Suppressor macrophage treated with lipopolysaccharide for 4 hours (primary cell): ENCODE measurements around the gene AGBL1.

Source experiments
- DNase-seq: peaks from one replicate; pipeline ENCODE4 v3.0.0-alpha.2; 2020

The AGBL1 gene

DNA sequence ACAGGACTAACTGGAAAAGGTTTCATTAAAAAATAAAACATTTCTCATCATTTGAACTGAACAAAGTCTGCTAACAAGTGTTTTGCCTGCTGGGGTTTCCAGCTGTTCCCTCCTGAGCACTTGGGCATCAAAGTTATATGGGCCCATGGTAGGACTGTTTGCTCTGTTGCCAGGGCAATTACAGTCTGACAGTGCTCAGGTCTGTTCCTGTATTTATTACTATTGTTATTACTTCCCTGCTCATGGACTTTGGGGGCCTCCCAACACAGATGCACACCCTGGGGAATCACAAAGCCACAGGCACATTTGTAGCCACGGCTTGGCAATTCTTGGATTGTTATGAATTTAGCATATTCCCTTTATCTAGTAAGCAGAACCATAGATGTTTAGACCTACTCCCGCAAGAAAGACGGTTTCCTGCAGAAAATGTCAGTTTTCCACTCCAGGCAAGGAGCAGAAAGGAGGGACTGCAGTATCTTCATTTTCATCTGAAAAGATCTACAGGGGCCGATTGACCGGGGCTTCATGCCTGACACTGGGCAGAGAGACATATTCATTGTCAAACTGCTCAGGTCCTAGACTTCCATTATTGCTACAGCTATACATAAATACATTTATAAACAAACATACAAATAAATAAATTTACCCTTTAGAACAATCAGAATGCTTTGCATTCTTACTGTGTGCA lies 580.2 kb downstream of the AGBL1 start:
- DNase-seq, result no peak

DNA sequence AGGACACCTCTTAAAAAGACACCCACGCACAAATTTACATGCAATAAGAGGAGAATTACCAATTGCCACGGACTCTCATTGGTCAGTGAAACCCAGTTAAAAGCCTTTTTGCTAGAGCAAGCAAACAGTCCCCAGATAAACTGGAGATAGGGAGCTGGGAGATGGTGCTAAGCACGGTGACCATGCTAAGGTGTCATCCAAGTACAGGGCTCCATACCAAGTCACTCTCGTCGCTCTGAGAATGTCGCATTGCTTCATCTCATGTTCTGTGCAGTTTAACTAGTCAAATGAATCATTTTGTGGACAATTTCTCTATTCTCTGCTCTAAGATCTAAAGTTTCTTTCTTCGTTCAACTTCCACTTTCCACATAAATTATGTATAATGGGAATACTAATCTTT lies 581.9 kb downstream of the AGBL1 start:
- DNase-seq, result no peak

DNA sequence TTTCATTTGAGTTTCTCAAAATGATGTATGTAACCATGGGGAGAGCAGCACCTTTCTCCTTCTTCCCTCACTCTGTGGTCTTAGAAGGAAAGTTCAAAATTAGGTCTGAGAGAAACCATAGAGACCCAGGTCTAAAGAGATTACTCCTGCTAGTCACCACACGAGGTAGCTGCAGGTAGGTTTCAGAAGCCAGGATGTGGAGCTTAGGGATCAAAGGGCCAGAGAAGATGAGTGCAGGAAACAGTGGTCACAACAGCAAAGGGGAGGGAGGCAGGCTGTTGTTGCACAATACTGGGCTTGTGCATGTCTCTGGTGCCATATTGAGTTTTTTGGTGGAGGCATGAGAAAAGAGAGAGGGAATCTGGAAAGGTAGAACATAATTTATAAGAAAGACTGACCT lies 583.6 kb downstream of the AGBL1 start:
- DNase-seq, result no peak

DNA sequence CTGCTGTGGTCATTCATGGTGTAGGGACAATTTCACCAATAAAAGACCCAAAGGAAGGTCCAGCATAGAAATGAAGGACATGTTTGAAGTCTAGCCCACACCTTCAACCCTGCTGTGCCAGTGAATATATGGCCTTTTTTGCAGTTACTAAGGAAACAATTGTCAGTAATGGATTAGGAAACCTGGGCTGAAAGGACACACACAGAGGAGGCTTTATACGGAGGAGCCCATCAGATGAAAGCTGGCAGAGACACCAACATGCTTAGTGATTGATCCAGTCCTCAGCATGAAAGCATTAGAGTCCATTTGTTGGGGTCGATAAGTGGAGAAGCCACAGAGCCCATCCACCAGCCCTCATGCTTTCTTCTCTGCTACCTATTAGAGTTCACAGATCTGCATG lies 584.3 kb downstream of the AGBL1 start:
- no peak for DNase-seq

DNA sequence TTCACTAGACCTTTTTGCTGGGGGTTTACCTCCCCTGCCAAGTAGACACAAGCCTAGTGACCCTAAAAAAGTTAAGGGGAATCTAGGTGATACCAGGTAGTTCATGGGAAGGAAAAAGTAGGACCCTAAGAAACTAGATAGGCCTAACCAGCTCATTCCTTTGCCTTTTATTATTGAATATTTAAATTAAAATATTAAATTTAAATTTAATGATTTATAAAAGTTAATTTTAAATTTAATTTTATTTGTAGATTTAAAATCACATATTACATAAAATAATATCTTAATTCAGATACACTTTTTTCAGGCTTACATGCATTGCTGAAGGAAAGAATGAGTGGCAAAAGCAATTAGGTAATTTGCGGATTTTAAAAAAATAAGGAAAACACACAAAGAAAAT lies 584.9 kb downstream of the AGBL1 start:
- no peak for DNase-seq

DNA sequence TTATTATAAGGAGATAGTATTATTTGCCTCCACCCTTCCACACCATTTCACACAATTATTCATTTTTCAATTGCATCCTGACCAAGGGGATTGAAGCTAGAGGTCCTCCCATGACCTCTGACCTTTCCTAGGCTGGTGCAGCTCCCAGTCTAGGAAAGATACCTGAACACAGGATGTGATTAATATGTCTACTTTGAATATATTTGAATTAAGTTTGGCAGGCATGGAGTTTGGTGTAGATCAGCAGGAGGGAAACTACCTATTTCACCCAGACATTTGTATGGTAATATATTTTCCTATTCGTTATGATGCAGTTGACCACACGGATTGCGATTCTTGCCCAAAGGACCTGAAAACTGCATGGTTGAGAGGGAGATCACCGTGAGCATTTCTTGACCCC lies 596.3 kb downstream of the AGBL1 start:
- DNase-seq, result no peak

DNA sequence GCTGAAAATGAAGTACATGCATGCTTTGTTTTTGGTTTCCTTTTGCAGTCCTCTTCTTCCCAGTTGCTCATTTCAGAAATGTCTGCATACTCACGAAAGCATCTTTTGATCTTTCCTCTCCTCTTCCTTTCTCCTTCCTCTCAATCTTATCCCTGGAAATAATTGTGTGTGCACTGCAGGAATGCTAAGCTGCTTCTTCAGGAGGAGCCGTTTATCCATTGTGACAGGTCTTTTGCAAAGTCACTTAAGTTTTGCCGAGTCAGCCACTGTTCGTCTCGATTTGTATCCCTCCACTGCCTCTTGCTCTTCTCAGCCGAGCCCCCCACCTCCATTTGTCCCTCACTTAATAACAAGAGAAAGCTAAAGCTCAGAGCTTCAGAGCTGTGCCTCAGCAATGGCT lies 597.6 kb downstream of the AGBL1 start:
- no peak for DNase-seq

DNA sequence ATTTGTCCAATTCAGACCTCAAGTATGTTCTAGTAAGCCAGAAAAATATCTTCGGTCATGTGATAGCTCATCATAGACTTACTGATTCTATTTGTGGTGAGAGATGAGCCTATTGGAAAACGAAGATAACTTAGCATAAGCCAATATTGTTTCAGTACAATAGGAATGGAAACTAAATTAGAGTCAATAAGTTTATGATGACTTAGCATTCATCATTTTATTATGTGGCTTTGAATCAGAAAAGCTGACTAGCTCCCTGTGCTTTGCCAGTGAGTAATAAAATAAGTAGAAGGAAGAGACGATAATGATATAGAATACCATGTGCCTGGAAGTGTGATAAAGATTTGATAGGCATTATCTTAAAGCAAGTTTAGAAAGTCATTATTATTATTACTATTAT lies 605.6 kb downstream of the AGBL1 start:
- DNase-seq, result no peak

DNA sequence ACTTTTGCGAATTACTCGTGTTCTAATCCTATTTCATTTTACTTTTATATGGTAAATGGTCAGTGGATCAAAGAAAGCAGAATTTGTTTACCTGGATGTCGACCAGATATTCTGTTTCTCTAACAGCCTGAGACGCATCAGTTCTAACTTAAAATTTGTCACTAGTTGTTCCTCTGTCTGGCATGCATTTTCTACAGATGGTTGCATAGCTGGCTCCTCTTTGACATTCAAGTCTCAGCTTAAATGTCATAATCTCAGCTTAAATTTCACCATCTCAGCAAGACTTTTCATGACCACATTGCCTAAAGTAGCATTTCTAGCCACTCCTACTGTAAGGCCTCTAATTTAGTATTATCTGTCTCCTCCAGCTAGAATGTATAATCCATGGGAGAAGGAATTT lies 609.3 kb downstream of the AGBL1 start:
- no peak for DNase-seq

DNA sequence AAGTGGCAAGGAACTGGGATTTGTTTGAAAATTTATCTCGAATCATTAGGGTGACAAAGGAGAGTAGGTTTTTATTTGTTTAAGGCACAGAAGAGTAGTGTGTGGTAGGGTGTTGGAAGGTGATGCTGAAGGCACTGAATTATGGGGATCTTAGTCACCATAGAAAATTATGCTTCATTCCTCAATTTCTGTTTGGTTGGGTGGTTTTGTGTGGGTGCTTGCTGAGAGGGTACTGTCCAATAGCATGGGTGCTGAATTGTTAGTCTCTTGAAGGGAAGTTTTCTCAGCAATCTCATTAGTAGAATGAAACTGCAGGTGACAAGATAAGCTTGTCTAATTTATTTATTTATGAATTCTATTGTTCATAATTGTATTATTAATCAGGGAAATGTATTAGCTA lies 610.9 kb downstream of the AGBL1 start:
- no peak for DNase-seq

DNA sequence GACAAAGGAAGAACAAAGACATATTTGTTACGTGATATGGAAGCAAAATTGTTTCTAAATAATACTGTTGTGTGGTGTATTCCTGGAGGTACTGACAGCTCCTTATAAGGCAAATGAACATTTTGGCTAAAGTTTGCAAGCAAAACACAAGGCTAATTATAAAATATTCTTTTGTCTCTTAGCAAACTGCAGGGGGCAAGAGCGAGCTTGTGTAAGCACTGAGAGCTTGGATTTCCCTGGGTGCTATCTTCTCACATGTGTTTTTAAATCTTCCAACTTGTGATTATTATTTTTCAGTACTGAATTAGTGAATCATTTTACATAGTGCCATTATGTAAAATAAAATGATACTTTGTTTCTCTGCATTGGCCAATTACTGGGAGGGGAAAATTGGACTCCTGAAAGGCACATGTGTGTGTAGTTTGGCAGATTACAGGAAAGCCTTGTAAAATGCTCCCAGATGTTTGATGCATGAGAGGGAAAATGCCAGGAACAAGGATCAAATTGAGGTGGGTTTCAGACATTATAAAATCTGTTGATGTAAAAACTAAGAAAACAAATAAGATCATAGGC lies 611.5 kb downstream of the AGBL1 start:
- DNase-seq, result no peak

DNA sequence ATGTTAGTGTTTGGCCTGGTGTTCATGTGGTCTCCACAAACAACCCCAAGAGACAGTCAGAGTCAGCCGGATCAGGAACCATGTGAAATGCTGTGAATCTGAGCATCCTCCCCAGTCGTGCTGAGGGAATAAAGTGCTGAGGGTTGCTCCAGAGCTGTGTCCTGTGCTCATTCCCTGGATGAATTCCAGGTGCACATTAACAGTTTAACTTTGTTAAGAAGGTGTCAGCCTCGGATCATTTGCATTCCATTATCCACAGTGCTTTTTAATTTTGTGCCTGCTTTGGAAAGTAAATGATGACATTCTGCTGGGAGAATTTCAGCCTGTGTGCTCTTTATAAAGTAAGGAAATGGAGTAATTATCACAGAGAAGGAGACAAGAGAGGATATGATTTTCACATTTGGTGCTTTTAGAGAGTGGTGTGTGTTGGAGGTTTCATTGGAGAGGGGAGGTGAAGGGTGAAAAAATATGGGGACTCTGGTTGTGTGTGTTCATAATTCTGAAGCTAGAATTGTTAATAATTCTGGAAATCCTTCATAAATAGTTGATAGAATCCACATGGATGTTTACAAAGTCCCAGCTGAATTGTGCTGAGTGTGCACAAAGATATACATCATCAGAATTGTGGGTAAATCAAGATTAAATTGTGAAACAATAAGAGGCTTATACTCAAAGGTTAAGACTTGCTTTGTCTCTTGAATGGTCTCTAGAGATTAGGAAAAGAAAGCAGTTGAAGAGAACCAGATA lies 621.4 kb downstream of the AGBL1 start:
- DNase-seq, result no peak

DNA sequence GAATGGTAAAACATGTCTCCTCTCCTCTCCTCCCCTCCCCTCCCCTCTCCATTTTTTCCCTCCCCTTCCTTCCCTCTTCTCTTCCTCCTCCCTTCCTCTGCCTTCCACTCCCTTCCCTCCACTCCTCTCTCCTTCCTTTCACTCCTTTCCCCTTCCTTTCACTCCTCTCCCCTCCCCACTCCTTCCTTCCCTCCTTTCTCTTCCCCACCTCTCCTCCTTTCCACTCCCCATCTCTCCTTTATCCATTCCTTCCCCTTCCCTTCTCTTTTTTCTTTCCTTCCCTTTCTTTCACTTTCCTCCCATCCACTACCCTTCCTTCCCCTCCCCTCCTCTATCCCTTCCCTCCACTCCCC lies 621.9 kb downstream of the AGBL1 start:
- DNase-seq, result no peak

DNA sequence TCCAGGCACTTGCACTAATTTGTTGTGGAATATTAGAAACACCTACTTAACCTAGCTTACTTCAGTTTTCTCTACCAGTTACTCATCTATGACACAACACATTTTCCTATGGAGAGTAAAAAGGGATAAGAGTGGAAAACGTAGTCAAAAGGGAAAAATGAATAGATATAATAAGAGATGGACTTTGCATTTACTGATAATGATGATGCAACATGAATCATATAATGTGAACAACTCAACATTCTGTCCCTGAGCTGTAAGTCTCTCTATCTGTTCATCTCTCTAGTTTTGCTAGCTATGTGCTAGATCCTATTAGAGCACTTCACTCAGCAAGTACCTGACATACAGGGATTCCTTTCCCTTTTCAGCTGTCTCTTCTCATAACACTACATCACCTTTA lies 627.1 kb downstream of the AGBL1 start:
- no peak for DNase-seq

DNA sequence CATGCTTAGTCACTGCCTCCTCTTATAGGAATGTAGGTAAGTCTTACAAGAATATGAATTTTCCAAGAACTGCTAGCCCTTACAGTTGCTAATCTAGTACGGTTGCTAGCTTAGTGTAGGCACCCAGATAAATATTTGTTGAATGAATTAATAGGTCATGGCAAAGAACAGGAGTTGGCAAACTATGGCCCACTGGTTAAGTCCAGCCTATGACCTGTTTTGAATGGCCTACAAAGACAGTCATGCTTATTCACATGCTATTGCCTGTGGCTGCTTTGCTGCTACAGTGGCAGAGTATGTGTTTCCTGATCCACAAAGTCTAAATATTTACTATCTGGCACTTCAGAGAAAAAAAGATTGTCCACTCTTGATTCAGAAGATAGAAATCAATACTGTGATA lies 631.8 kb downstream of the AGBL1 start:
- DNase-seq, result no peak

DNA sequence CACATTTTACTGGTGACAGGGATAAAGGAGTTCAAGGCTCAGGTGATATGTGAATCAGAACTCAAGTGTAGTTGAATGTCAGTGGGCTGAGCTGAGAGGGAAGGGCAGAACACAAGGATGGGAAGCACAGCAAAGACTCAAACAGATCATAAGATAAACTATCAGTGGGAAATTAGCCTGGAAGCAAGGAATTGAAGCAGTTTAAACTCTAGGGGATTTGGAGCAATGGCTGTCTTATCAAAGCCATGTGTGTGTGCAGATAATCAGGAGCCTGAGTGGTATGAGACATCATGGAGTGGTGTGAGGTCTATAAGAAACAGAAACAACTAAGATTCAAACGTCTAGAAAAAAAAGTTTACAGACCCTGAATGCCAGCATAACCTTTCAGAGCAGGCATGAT lies 634.6 kb downstream of the AGBL1 start:
- no peak for DNase-seq

DNA sequence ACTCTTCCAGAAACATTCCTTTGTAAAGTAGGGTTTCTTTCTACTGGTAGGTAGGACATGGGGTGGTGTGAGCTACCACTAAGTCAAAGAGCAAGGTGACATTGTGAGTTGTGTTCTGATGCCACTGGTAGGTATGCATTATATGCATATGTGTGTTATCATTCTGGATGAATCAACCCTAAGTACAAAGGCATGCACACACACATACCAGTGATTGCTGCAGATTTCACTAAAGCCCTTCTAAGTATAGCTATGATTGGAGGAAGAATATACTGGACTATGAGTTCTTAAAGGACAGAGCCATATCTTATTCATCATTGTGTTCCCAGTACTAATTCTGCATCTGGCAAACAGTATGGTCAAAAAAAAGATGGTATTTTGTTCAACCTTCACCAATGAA lies 646.0 kb downstream of the AGBL1 start:
- no peak for DNase-seq

DNA sequence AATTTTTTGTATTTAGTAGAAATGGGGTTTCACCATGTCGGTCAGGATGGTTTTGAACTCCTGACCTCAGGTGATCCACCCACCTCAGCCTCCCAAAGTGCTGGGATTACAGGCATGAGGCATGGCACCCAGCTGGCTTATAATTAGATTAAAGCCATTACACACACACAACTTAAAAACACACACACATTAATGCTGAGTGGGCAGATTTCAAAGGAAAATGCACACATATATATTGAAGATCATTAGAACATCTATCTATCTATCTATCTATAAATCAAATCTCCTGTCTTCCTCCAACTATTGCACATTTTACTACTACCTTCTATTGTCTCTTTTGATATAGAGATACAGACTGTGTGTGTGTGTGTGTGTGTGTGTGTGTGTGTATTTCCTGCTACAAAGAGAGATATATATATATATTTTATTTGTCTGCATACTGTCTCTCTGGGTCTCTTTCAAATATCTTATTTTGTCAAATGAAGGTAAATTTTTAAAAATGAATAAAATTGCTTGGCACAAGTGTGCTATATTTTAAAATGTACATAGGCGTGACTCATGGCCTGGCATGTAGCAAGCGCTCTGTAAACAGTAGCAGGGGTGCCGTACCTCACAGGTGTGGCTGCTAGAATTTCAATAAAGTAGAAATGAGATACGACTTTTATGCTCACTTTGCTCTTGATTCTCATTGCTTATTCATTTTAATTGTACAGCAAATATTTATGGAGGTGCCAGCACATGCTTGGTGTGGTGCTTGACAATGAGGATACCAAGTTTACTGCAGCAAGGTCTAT lies 655.8 kb downstream of the AGBL1 start:
- DNase-seq, result no peak

DNA sequence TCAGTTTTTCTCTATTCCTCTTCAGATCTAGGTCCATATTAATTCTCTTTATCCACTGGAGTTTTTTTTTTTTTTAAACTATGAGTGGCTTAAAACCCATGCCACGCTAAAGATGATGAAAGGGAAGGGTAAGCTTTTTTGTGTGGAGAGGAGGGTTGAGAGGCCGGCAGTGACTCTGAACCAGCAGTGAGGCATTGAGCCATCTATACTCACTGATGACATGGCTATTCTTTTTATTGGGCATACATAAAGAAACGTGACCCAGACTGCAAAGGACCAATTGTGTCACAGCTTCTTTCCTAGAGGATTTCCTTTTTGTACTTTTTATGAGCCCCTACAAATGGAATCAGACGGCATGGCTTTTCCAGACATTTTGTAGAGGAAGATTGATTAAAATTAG lies 662.2 kb downstream of the AGBL1 start:
- DNase-seq, result no peak

DNA sequence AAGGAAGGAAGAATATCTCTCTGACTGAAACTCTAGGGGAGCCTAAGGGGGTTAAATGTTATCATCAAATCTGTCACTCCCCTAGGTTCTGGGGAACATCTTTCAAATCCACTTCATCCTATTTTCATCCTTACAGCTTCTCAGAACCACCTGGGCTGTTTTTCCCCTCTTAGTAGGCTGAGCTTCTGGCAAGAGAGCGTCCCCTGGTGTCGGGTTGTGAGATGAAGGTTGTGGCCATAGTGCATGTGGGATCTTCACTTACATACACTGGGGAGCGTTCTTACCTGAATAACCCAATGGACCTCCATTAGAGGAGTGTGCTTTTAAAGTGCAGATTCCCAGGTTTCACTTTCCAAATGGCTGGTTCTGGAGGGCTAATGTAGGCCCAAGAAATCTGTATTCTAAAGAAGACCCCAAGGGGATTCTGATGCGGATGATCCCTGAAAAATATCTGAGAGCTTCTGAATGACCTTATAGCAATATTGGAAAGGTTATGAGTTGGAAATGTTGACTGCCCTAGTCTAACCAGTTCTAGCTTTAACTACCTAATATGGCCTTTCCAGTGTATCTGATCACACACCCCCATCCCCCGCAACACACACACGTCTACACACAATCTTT lies 663.7 kb downstream of the AGBL1 start:
- peak; percentile 9 for DNase-seq

DNA sequence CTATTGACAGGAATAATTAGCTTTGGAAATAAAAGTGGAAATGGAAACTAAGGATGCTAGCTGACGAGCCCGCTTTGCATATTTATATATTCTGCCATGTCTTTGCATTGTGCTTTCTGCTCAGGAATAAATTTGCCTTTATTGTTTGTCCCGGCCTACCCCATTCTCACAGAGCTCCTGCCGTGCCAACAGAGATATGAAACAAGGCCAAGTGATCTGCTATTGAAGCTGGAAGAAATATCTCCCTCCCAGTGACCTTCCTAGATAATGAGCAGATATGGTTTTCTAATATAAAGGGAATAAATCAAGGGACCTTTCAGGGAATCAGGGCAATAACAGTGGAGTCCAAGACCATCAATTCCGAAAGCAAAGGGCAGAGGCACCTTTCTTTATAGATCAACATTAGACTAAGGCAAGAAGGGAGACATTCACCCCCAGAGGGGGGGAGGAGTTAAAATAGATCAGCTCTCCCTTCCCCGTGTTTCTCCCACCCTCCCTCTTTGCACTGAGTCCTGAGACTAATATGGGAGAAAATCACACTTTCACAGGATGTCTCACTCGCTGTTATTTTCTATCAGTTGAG lies 664.6 kb downstream of the AGBL1 start:
- no peak for DNase-seq

DNA sequence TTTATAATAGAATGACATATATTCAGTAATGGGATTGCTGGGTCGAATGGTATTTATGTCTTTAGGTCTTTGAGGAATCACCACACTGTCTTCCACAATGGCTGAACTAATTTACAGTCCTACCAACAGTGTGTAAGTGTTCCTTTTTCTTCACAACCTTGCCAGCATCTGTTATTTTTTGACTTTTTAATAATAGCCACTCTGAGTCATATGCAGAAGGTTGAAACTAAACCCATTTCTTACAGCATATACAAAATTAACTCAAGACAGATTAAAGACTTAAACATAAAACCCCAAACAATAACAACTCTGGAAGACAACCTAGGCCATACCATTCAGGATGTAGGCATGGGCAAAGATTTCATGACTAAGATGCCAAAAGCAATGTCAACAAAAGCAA lies 671.4 kb downstream of the AGBL1 start:
- DNase-seq, result no peak

DNA sequence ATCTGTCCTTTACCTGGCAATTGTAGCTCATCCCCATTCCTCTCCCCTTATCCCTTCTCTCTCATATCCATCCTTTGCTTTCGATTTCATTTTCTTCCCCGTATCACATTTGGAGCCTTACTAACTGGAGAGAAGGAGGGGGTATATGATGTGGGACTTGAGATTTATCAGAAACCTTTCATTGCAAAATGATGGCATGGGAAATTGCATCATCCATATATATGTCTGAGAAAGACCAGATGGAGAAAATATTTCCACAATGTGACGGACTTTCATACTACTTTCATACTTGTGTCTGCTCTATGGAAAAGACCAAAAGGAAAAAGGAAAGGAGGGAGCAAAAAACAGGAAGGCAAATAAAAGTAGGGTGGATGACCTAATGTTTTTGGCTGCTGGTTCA lies 675.2 kb downstream of the AGBL1 start:
- no peak for DNase-seq
